Osteoblast (primary cell): ENCODE results near the gene TSPAN2. TPM values are rescaled to one million over a fixed set of nuclear protein-coding genes. Genes with fewer than 3 reads are reported as not detected.

Experiments
- DNase-seq: peaks from one replicate; pipeline ENCODE4 v3.0.0; 2011; ENCODE audit warnings: low spot score, mixed read lengths; ENCODE audit not compliant: insufficient read length; ENCODE audit errors: missing footprints
- H2AFZ ChIP-seq: 2 replicates; pipeline ENCODE4 v1.6.0; 2011; ENCODE audit warnings: mild to moderate bottlenecking, low read length
- H3K27ac ChIP-seq: 2 replicates; pipeline ENCODE4 v1.5.1; 2011; ENCODE audit warnings: mild to moderate bottlenecking, low read depth, low read length, moderate library complexity
- H3K27me3 ChIP-seq: 2 replicates; pipeline ENCODE4 v1.6.0; 2012; ENCODE audit warnings: mild to moderate bottlenecking, control low read depth, inconsistent platforms, low read length, moderate library complexity; ENCODE audit not compliant: insufficient read depth
- H3K36me3 ChIP-seq: 2 replicates; pipeline ENCODE4 v1.5.1; 2011; ENCODE audit warnings: mild to moderate bottlenecking, low read length, control low read depth, moderate library complexity; ENCODE audit not compliant: insufficient read depth
- H3K4me1 ChIP-seq: 2 replicates; pipeline ENCODE4 v1.5.1; 2011; ENCODE audit warnings: mild to moderate bottlenecking, low read length, control low read depth, moderate library complexity; ENCODE audit not compliant: insufficient read depth
- H3K4me2 ChIP-seq: 2 replicates; pipeline ENCODE4 v1.6.0; 2011; ENCODE audit warnings: mild to moderate bottlenecking, low read length; ENCODE audit not compliant: insufficient read depth
- H3K4me3 ChIP-seq: fragments of 200-600 bp; sonication (generic); 3 replicates; pipeline ENCODE4 v1.5.1; 2012; ENCODE audit warnings: mild to moderate bottlenecking, low read length, inconsistent platforms; ENCODE audit not compliant: insufficient read depth
- H3K79me2 ChIP-seq: 2 replicates; pipeline ENCODE4 v1.6.0; 2012; ENCODE audit warnings: mild to moderate bottlenecking, low read length, control low read depth, inconsistent platforms; ENCODE audit not compliant: insufficient read depth
- H3K9me3 ChIP-seq: 2 replicates; pipeline ENCODE4 v1.5.1; 2011; ENCODE audit warnings: low read depth, low read length, control low read depth
- H4K20me1 ChIP-seq: 2 replicates; pipeline ENCODE4 v1.6.0; 2012; ENCODE audit warnings: mild to moderate bottlenecking, low read length, control low read depth; ENCODE audit not compliant: insufficient read depth
- total RNA-seq: library from RNA; depleted of rRNA; stranded (reverse); fragments of >200 nt; gene quantifications from 2 replicates; pipeline ENCODE4 v1.2.3, GENCODE V29; 2012
- TF ChIP-seq, protein P1 (sequence below): IDR thresholded peaks from 2 replicates; pipeline ENCODE4 v1.5.1; 2011; ENCODE audit warnings: mild to moderate bottlenecking, low read depth, low read length, moderate library complexity; ENCODE audit errors: extremely low read depth

Gene TSPAN2
- total RNA-seq, result 1.4 and 2.1 TPM in 2 replicates

DNA sequence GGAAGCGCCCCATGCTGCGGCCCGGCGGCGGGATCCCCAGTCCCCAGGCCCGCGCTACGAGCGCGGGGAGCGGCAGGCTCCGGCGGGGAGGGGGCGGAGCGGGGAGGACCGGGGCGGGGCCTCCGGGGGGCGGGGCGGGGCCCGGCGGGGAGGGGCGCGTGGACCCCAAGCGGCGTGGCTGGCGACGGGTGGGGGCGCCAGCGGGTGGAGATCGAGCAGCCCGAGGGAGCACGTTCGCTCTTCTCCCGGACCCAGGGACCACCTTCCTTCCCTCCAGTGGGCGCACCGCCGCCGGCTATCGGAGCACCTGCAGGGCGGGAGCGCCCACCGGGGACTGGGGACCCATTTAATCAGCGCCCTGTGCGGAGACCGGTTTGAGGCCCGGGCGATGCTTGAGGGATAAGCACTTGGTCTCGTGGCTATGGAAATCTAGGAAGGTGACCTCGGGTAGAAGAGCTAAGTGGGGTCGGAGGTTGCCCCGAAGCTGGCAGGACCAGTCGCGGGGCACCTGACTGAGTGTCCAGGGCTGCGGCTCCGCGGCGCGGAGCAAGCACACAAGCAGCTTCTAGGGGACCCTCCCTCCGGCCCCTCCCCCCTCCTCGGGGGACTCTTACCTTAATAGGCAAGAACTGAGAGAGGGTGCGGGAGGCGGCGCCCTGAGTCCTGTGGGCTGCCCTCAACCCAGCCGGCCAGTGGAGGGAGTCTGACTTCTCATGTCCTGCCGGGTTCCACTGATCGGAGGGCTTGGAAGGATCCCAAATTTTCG lies at the start of gene TSPAN2:
Gene TSPAN2, minus strand, starts transcription at position 84 of the 766 bp plus-strand sequence. Its CDS starts 71 bp downstream, at position 13.
- Histone ChIP-seq H2AFZ (peak within 1 kb of the TSS; percentile 85), H3K4me3 (peak within 1 kb of the TSS; percentile 76), H3K36me3 (no peaks in the 10 kb centered on the region), H4K20me1 (no peaks in the 10 kb centered on the region), H3K27me3 (no peaks in the 10 kb centered on the region), H3K27ac (peak within 1 kb of the TSS; percentile 95), H3K4me1 (peaks cover 15% of the 10 kb centered on the region), H3K9me3 (no peaks in the 10 kb centered on the region), H3K79me2 (no peaks in the 10 kb centered on the region), H3K4me2 (peak within 1 kb of the TSS; percentile 94)
- peak; percentile 96 for DNase-seq
- TF ChIP-seq, protein P1, sequence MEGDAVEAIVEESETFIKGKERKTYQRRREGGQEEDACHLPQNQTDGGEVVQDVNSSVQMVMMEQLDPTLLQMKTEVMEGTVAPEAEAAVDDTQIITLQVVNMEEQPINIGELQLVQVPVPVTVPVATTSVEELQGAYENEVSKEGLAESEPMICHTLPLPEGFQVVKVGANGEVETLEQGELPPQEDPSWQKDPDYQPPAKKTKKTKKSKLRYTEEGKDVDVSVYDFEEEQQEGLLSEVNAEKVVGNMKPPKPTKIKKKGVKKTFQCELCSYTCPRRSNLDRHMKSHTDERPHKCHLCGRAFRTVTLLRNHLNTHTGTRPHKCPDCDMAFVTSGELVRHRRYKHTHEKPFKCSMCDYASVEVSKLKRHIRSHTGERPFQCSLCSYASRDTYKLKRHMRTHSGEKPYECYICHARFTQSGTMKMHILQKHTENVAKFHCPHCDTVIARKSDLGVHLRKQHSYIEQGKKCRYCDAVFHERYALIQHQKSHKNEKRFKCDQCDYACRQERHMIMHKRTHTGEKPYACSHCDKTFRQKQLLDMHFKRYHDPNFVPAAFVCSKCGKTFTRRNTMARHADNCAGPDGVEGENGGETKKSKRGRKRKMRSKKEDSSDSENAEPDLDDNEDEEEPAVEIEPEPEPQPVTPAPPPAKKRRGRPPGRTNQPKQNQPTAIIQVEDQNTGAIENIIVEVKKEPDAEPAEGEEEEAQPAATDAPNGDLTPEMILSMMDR, result peak; percentile 38

DNA sequence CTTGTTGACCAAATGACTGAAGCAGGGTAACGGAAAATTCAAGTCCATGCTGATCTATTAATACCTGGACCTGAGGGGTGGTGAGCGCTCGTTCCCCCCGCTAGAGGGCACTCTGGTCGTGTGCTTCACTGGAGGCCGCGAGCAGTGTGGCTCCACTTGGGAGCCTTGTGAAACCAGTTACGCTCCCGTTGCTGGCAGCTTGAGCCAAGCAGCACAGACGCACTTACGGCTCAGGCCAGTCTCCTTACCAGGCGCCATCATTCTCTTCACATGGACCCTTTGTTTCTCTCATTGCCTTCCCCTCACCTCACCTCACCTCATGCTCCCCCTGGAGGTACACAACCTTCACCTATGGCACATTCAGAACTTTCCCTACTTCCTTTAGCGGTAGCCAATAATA lies 49.7 kb upstream of the TSPAN2 start:
- Histone ChIP-seq H2AFZ (peak overlapping the region; percentile 88), H3K4me3 (no peak overlapping the region), H3K79me2 (no peaks in the 10 kb centered on the region), H3K9me3 (no peaks in the 10 kb centered on the region), H3K4me1 (peaks cover 51% of the 10 kb centered on the region), H3K4me2 (peak overlapping the region; percentile 50), H3K36me3 (no peaks in the 10 kb centered on the region), H3K27me3 (no peaks in the 10 kb centered on the region), H4K20me1 (no peaks in the 10 kb centered on the region), H3K27ac (peak overlapping the region; percentile 75)
- peak; percentile 94 for DNase-seq
- TF ChIP-seq, protein P1, result peak; percentile 98

DNA sequence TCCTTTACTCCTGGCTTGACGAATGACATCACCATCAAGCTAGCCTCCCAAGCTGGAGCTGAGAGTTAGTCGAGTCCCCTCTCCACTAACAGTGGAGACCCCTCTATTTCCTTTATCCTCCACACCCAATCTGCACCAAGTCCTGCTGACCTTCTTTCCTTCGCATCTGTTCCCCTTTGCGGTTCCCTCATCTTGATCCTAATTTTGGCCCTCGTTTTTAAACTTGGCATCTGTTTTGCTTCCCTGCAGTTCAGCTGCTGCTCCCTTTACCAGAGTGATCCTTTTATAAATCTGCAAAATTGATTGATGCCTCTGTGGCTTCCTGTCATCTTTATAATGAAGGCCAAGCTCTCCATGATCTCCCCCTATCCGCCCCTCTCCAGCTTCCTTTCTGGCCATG lies 49.0 kb upstream of the TSPAN2 start:
- no peaks in the 10 kb centered on the region for H4K20me1 ChIP-seq
- H3K27me3 ChIP-seq, result no peaks in the 10 kb centered on the region
- H3K27ac ChIP-seq, result no peak overlapping the region
- TF ChIP-seq, protein P1, result no peak
- no peak overlapping the region for H3K4me2 ChIP-seq
- no peaks in the 10 kb centered on the region for H3K79me2 ChIP-seq
- no peak overlapping the region for H2AFZ ChIP-seq
- H3K4me1 ChIP-seq, result peaks cover 51% of the 10 kb centered on the region
- no peak overlapping the region for H3K4me3 ChIP-seq
- H3K9me3 ChIP-seq, result no peaks in the 10 kb centered on the region
- H3K36me3 ChIP-seq, result no peaks in the 10 kb centered on the region
- no peak for DNase-seq

DNA sequence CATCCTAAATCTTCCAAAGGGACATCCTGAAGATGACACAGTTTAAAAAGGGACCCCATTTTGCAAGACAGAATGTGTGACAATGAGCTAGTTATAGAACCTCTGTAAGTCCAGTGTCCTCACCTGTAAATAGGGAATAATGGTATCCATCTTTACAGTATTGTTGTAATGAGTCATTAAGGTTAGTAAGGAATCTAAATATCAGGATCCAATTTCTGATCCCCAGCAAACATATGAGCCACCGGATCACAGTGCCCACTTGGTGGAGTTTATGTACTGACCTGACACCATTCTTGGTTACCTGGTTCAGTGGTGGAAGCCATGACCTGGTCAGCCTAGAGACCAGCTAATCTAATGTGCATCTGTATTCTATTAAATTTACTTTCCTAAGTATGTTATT lies 47.9 kb upstream of the TSPAN2 start:
- no peaks in the 10 kb centered on the region for H3K27me3 ChIP-seq
- no peak overlapping the region for H3K4me2 ChIP-seq
- H3K79me2 ChIP-seq, result no peaks in the 10 kb centered on the region
- no peaks in the 10 kb centered on the region for H3K9me3 ChIP-seq
- TF ChIP-seq, protein P1, result no peak
- H3K4me1 ChIP-seq, result peaks cover 43% of the 10 kb centered on the region
- H3K4me3 ChIP-seq, result no peak overlapping the region
- H2AFZ ChIP-seq, result no peak overlapping the region
- no peaks in the 10 kb centered on the region for H3K36me3 ChIP-seq
- no peak for DNase-seq
- H3K27ac ChIP-seq, result no peak overlapping the region
- H4K20me1 ChIP-seq, result no peaks in the 10 kb centered on the region
